NCI-H187 (cell line): ENCODE measurements around the gene NIPSNAP2.
"Not testable (repeated sequence)": the region's sequence is repeated elsewhere in the genome, so short reads cannot be mapped to it uniquely, and the experiment has no call there.

Experiments
- DNase-seq, 2 experiments: peaks; one replicate each; lab custom pipeline; 2025; lab: John Stamatoyannopoulos, UW

NIPSNAP2 gene

GRCh38 chr7:55964261-55965099, at the start of gene NIPSNAP2:
TSS of gene NIPSNAP2 (plus strand) at chr7:55964585. CDS start at chr7:55964610, 25 bp downstream.
- DNase-seq: peak in 1 of 2 experiments; percentile 34

GRCh38 chr7:55917771-55918170, 46.6 kb upstream of the NIPSNAP2 start:
- no peak for DNase-seq

DNA sequence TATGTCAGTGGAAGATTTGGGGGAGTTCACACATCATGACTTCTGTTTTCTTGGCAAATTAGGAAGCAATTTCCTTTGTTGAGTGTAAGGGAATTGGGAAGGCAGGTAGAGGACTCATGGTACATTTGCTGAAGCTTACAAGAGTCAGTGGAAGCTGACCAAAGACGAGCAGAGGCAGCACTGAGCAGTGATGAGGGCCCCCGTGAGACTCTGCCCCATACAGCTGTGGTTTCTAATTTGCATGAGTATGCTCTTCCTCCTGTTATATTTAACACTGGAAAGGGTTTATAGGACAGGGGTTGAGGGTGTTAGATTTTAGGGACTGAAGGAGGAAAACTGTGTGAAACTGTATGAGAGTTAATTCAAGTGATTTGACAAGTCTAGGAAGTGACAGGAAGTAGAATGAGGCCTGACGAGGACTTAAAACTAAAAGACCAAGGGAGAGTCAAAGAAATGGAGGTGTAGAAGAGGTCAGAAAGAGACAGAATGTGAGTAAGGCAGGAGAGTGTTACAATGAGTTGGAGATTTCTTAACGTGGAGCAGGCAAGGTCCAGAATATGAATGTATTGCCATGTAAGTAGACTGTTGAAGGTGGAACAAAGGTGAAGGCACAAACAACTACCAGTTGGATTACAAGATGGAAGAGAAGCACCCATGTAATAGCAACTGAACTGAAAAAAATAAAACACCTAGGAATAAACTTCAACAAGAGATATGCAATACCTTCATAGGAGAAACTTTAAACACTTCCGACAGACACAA, 36.2 kb upstream of the NIPSNAP2 start:
- DNase-seq: no peak

- no peak for DNase-seq
Measured at GRCh38 chr7:55931421-55932151, 32.8 kb upstream of the NIPSNAP2 start.

- DNase-seq: no peak
Measured at GRCh38 chr7:55939514-55940123, 24.8 kb upstream of the NIPSNAP2 start.

GRCh38 chr7:55946545-55946944, 17.8 kb upstream of the NIPSNAP2 start:
- DNase-seq: no peak

DNA sequence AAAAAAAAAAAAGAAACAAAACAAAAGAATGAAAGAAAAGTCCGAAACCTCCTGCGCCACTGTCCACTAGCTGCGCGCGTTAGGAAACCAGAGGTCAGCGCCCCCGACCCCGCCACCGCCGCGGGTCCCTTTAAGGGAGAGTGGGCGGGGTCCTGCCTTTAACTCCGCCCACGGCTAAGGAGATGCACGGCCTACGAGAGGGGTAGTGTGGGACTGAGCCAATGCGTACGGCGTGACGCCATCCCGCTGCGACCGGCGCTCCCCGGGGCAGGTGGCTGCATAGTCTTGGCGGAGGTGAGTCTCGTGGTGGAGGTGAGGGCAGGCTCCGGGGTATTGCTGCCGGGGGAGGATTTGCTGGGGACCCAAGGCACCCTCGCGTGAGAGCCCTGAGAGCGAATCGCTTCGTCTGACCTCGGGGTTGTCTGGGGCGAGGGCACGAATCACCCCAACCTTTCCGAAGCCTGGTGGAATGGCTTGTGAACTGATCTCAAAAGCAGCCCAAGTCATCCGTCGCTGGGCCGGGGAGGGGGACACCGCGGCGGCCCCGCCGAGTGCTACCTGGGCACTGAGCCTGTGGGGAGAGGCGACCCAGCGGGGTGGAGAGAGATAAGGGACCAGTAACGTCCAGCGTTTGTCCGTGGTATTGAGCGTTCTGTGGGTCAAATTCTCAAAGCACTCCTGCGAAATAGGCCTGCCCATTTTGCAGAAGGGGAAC, 12.6 kb upstream of the NIPSNAP2 start, which contains the start of gene MRPS17:
Gene MRPS17 (plus strand): TSS at position 241 of the 715 bp plus-strand sequence. CDS start 1,319 bp downstream, outside the sequence.
- peak; percentile 63 to 90 for DNase-seq

GRCh38 chr7:55952352-55952671, 12.1 kb upstream of the NIPSNAP2 start:
- DNase-seq: not testable (repeated sequence)

- DNase-seq: no peak
Measured at GRCh38 chr7:55953707-55954475, 10.5 kb upstream of the NIPSNAP2 start.

- DNase-seq: no peak
Measured at GRCh38 chr7:55957190-55957589, 7.2 kb upstream of the NIPSNAP2 start.

GRCh38 chr7:55962014-55962413, 2.4 kb upstream of the NIPSNAP2 start:
- DNase-seq: no peak

GRCh38 chr7:55963584-55964168, 709 bp upstream of the NIPSNAP2 start:
- DNase-seq: no peak

DNA sequence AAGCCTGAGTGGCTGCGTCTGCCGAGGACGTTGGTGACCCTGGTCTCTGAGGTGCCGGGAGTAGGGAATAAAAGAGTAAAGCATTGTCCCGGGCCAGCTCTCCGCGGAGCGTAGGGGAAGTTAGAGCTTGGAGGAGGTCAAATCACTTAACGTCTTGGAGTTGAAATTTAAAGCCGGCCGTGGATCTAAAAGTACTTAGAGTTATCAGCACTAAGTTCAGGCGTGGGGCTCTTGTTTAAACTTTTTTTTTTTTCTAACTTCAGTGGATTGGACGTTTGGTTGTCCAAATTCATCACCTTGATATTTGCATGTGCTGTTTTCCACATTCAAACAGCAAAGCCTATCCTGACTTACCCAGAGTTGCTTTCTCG, 700 bp downstream of the NIPSNAP2 start:
- no peak for DNase-seq

GRCh38 chr7:55965805-55966421, 1.5 kb downstream of the NIPSNAP2 start:
- DNase-seq: no peak

DNA sequence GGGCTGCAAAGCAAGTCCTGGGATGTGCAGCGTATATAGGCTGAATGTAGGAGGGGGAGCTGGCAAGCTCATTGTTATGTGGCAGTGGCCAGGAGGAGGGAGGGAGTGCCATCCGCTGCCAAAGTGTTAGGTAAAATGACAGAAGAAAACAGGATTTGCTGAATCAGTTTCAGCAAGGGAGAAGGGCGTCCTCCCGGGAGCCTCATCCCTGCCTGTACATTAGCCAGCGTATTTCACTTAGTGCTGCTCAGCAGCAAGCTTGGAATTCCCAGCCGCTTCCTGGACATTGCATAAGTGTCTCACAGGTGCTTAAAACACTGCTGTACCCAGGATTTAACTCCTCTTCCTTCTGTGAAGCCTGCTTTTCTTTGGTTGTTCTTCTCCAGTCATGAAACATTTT, 2.5 kb downstream of the NIPSNAP2 start:
- no peak for DNase-seq

- no peak for DNase-seq
Measured at GRCh38 chr7:55969391-55969790, 5.0 kb downstream of the NIPSNAP2 start.

GRCh38 chr7:55970561-55970960, 6.2 kb downstream of the NIPSNAP2 start:
- no peak for DNase-seq

- no peak for DNase-seq
Measured at GRCh38 chr7:55970978-55971377, 6.6 kb downstream of the NIPSNAP2 start.

GRCh38 chr7:55973747-55974250, 9.4 kb downstream of the NIPSNAP2 start:
- no peak for DNase-seq
